Fibroblast of peridontal ligament (primary cell): ENCODE data around the gene ZBED1.
"Not testable (repeated sequence)": the region's sequence is repeated elsewhere in the genome, so short reads cannot be mapped to it uniquely, and the experiment has no call there.

Experiments
- DNase-seq: peaks from one replicate; pipeline ENCODE4 v3.0.0-alpha.2; 2010; ENCODE audit errors: extremely low read depth

ZBED1 gene

GRCh38 chrX:2456091-2456490 is 44.7 kb downstream of the ZBED1 start:
- not testable (repeated sequence) for DNase-seq

- DNase-seq, result not testable (repeated sequence)
Observed at GRCh38 chrX:2454620-2455019, 46.2 kb downstream of the ZBED1 start.

- DNase-seq, result no peak
Observed at GRCh38 chrX:2452799-2453198, 48.0 kb downstream of the ZBED1 start.

GRCh38 chrX:2452317-2452784 is 48.4 kb downstream of the ZBED1 start:
- no peak for DNase-seq

- DNase-seq, result peak; percentile 27
Observed at GRCh38 chrX:2451501-2452316, 49.1 kb downstream of the ZBED1 start.

GRCh38 chrX:2450681-2451080 is 50.1 kb downstream of the ZBED1 start:
- DNase-seq, result no peak

GRCh38 chrX:2449135-2449886 is 51.5 kb downstream of the ZBED1 start:
- DNase-seq, result no peak

GRCh38 chrX:2447484-2447883 is 53.3 kb downstream of the ZBED1 start:
- no peak for DNase-seq

GRCh38 chrX:2446815-2447214 is 54.0 kb downstream of the ZBED1 start:
- DNase-seq, result no peak

- DNase-seq, result no peak
Observed at GRCh38 chrX:2445662-2446623, 54.8 kb downstream of the ZBED1 start.

GRCh38 chrX:2442694-2443093 is 58.1 kb downstream of the ZBED1 start:
- DNase-seq, result no peak

GRCh38 chrX:2441466-2441865 is 59.3 kb downstream of the ZBED1 start:
- DNase-seq, result no peak

GRCh38 chrX:2439613-2440012 is 61.2 kb downstream of the ZBED1 start:
- DNase-seq, result no peak
